ENCODE results near the gene SMYD3. TPM values are rescaled to one million over a fixed set of nuclear protein-coding genes. Genes with fewer than 3 reads are reported as not detected.

The SMYD3 gene
- total RNA-seq, 1 donor from 2014 or later, result 24.2 TPM

DNA sequence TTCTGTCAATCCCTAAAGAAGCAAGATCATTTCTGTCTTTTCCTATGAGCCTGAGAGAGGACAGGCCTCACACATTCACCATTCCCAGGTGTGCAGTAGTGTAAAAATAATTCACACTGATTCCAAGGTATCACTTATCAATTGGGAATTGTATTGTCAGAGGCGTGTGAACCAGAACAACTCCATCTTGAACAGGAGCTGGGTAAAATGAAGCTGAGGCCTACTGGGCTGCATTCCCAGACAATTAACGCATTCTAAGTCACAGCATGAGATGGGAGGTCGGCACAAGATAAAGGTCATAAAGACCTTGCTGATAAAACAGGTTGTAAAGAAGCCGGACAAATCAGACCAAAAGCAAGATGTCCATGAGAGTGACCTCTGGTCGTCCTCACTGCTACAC, 239.2 kb downstream of the SMYD3 start:
- DNase-seq (ENCODE audit: low read depth, low spot score), result no peak
- Mint-ChIP-seq H3K27ac (ENCODE audit: unreplicated experiment) (no peak overlapping the region), H3K27me3 (ENCODE audit: low read depth) (no peaks in the 10 kb centered on the region), H3K4me1 (peaks cover 12% of the 10 kb centered on the region), H3K9me3 (peaks cover 3% of the 10 kb centered on the region), H3K36me3 (ENCODE audit: low read depth) (no peaks in the 10 kb centered on the region), H3K4me3 (no peak overlapping the region)
- TF ChIP-seq, protein P1, sequence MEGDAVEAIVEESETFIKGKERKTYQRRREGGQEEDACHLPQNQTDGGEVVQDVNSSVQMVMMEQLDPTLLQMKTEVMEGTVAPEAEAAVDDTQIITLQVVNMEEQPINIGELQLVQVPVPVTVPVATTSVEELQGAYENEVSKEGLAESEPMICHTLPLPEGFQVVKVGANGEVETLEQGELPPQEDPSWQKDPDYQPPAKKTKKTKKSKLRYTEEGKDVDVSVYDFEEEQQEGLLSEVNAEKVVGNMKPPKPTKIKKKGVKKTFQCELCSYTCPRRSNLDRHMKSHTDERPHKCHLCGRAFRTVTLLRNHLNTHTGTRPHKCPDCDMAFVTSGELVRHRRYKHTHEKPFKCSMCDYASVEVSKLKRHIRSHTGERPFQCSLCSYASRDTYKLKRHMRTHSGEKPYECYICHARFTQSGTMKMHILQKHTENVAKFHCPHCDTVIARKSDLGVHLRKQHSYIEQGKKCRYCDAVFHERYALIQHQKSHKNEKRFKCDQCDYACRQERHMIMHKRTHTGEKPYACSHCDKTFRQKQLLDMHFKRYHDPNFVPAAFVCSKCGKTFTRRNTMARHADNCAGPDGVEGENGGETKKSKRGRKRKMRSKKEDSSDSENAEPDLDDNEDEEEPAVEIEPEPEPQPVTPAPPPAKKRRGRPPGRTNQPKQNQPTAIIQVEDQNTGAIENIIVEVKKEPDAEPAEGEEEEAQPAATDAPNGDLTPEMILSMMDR (conservative IDR thresholded peaks at IDR 0.05), result no peak

DNA sequence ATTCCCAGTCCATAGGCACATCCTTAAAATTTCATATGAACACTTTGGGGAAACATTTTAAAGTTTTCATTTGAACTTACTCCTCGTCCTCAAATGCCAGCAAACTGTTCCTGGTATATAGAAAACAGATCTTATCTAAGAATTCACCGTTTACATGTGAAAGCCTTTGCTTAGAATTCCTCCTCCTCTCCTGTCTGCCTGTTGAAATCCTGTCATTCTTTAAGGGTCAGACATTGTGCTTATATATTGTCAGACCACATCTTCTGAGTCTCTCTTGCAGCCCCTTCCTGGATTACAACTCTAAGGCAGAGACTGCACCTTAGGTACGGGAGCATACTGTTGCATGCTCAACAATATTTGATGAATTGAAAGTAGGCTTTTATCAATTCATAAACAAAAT, 239.7 kb downstream of the SMYD3 start:
- TF ChIP-seq, protein P1 (conservative IDR thresholded peaks at IDR 0.05), result no peak
- DNase-seq (ENCODE audit: low read depth, low spot score), result no peak
- H3K4me3 Mint-ChIP-seq, result no peak overlapping the region
- no peak overlapping the region for H3K27ac Mint-ChIP-seq (ENCODE audit: unreplicated experiment)
- peaks cover 3% of the 10 kb centered on the region for H3K9me3 Mint-ChIP-seq
- H3K27me3 Mint-ChIP-seq (ENCODE audit: low read depth), result no peaks in the 10 kb centered on the region
- no peaks in the 10 kb centered on the region for H3K36me3 Mint-ChIP-seq (ENCODE audit: low read depth)
- H3K4me1 Mint-ChIP-seq, result peaks cover 12% of the 10 kb centered on the region

DNA sequence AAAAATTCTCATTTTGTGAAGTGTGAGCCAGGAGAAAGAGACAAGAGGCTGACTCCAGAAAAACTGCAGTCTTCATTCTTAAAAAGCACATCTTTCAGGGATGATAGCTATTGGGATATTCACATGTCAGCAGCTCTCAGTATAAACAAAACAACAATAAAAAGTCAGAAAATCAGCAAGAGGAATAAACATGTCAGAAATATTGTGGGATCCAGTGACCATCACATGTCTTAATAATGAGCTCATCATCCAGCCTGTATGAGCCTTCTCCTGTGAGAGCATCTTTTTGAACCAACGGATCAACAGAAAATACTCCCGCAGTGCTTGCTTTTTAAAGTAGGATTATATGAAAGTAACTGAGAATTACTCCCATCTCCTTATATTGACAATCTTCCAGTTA, 241.6 kb downstream of the SMYD3 start:
- Mint-ChIP-seq H3K4me1 (peaks cover 12% of the 10 kb centered on the region), H3K36me3 (ENCODE audit: low read depth) (no peaks in the 10 kb centered on the region), H3K9me3 (peaks cover 3% of the 10 kb centered on the region), H3K27ac (ENCODE audit: unreplicated experiment) (no peak overlapping the region), H3K27me3 (ENCODE audit: low read depth) (no peaks in the 10 kb centered on the region), H3K4me3 (no peak overlapping the region)
- TF ChIP-seq, protein P1 (conservative IDR thresholded peaks at IDR 0.05), result no peak
- no peak for DNase-seq (ENCODE audit: low read depth, low spot score)

DNA sequence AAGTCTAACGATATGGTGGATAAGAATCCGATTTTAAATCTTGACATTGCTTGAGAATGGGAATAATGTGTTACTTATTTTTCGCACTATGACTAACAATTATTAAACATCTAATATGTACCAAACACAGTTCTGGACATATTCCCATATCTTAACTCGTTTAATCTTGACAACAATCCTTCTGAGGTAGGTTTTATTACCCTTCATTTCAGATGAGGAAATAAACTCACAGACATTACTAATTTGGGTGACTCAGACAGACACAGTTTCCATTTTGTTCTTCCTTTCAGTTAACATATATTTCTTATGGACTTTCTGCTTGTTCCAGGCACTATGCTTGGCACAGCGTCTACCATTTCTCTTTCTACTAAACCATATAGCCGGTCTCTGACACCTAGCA, 244.8 kb downstream of the SMYD3 start:
- no peak for DNase-seq (ENCODE audit: low read depth, low spot score)
- TF ChIP-seq, protein P1 (conservative IDR thresholded peaks at IDR 0.05), result no peak
- H3K4me1 Mint-ChIP-seq, result peaks cover under 1% of the 10 kb centered on the region
- peaks cover 11% of the 10 kb centered on the region for H3K36me3 Mint-ChIP-seq (ENCODE audit: low read depth)
- no peak overlapping the region for H3K4me3 Mint-ChIP-seq
- H3K9me3 Mint-ChIP-seq, result peaks cover 4% of the 10 kb centered on the region
- H3K27me3 Mint-ChIP-seq (ENCODE audit: low read depth), result no peaks in the 10 kb centered on the region
- H3K27ac Mint-ChIP-seq (ENCODE audit: unreplicated experiment), result no peak overlapping the region

DNA sequence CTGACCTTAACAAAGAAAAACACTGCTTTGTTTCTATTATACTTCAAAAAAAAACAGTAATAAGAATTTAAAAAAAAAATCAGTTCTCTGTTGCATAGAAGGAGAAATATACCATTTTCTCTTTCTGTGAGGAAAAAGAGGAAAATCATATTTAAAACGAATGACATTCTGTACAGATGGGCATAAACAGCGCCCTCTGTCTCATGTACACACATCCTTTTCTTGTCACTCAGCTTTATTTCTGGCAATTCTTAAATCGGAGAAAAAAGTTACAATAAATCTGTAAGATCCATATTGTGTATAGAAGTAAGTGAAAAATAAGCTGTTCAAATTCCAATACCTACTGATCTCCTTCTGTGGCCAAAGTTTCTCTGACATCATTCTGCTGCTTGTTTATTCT, 245.4 kb downstream of the SMYD3 start:
- no peak overlapping the region for H3K4me3 Mint-ChIP-seq
- no peaks in the 10 kb centered on the region for H3K4me1 Mint-ChIP-seq
- peaks cover 11% of the 10 kb centered on the region for H3K9me3 Mint-ChIP-seq
- TF ChIP-seq, protein P1 (conservative IDR thresholded peaks at IDR 0.05), result no peak
- H3K36me3 Mint-ChIP-seq (ENCODE audit: low read depth), result peaks cover 15% of the 10 kb centered on the region
- H3K27ac Mint-ChIP-seq (ENCODE audit: unreplicated experiment), result no peak overlapping the region
- DNase-seq (ENCODE audit: low read depth, low spot score), result no peak
- H3K27me3 Mint-ChIP-seq (ENCODE audit: low read depth), result no peaks in the 10 kb centered on the region

DNA sequence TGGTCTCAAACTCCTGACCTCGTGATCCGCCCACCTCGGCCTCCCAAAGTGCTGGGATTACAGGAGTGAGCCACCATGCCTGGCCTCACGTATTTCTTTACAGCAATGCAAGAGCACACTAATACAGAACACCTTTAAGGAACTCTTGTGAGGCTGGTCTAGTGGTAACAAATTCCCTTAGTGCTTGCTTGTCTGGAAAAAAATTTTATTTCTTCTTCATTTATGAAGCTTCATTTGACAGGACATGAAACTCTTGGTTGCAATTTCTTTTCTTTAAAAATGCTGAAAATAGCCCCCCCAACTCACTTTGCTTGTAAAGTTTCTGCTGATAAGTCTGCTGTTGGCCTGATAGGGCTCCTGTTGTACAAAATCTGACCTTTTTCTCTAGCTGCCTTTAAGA, 248.8 kb downstream of the SMYD3 start:
- Mint-ChIP-seq H3K36me3 (ENCODE audit: low read depth) (peaks cover 19% of the 10 kb centered on the region), H3K27ac (ENCODE audit: unreplicated experiment) (no peak overlapping the region), H3K27me3 (ENCODE audit: low read depth) (no peaks in the 10 kb centered on the region), H3K4me3 (no peak overlapping the region), H3K9me3 (peaks cover 24% of the 10 kb centered on the region), H3K4me1 (no peaks in the 10 kb centered on the region)
- TF ChIP-seq, protein P1 (conservative IDR thresholded peaks at IDR 0.05), result no peak
- DNase-seq (ENCODE audit: low read depth, low spot score), result no peak
